ENCODE data around the gene SAMD1.
A peak's percentile ranks its signal among the peaks of the same experiment; 100 is the strongest.

SAMD1 gene

GRCh38 chr19:14112809-14113385, 22.3 kb upstream of the SAMD1 start:
- DNase-seq, result no peak

- no peak for DNase-seq
Observed at GRCh38 chr19:14112051-14112808, 21.7 kb upstream of the SAMD1 start.

GRCh38 chr19:14111486-14111885, 20.9 kb upstream of the SAMD1 start:
- no peak for DNase-seq

DNA sequence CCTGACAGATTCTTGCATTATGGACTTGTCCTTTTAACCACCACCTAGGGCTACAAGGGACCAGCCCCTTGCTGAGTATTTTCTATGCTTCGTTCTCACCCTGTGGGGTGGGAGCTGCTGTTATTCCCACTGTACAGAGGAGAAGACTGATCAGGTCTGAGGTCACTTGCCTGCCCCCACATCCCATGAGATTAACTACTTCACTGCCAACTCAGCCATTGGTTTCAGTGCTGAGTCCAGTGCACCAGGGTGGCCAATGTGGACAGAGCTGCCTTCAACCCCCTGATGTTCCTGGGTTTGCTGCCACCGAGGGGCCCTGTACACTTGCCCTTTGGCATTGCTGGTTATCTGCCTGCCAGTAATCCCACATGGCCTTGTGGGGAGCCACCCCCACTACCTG, 20.1 kb upstream of the SAMD1 start:
- DNase-seq, result no peak

- DNase-seq, result no peak
Observed at GRCh38 chr19:14107581-14108461, 17.3 kb upstream of the SAMD1 start.

GRCh38 chr19:14106840-14107239, 16.3 kb upstream of the SAMD1 start:
- DNase-seq, result no peak

GRCh38 chr19:14105680-14106079, 15.1 kb upstream of the SAMD1 start:
- DNase-seq, result no peak

GRCh38 chr19:14103310-14103709, 12.8 kb upstream of the SAMD1 start:
- no peak for DNase-seq

- DNase-seq, result no peak
Observed at GRCh38 chr19:14102756-14103155, 12.2 kb upstream of the SAMD1 start.

GRCh38 chr19:14102102-14102696, 11.6 kb upstream of the SAMD1 start:
- DNase-seq, result no peak

DNA sequence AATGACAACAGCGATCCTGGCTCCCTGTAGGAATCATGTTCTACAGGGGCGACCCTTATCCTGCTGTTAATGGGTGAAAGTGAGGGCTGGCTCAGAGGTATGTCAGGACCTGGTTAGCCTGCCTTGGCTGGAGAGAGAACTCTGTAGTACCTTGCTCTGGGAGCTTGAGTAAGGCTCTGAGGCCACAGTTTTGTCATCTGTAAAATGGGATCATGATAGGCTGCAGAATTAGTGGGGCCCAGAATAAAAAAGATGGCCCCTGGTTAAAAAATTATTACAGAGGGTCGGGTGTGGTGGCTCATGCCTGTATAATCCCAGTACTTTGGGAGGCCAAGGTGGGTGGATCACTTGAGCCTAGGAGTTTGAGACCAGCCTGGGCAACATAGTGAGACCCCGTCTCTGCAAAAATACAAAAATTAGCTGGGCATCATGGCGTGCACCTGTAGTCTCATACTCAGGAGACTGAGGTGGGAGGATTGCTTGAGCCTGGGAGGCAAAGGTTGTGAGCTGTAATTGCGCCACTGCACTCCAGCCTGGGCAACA, 10.5 kb upstream of the SAMD1 start:
- DNase-seq, result no peak

DNA sequence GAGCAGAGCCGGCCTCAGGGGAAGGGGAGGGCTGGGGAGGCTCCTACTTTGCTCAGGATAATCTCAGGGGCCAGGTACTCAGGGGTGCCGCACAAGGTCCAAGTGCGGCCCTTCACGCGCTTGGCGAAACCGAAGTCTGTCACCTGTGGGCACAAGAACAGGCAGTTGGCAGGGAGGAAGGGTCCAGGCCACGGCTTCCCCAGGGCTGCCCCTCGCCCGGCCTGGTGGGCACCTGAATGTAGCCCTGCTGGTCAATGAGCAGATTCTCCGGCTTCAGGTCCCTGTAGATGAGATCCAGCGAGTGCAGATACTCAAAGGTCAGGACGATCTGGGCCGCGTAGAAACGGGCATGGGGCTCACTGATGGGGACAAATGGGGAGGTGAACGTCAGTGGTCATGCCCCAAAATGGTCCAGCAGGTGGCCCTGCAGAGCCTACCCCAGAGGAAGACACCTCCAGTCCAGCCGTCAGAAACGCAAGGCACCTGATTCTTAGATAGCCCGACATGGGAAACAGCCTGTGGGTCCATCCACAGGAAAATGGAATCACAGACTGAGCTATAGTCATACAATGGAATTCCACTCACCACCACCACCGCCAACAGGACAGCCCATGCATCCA, 7.1 kb upstream of the SAMD1 start:
- DNase-seq, result peak; percentile 36

DNA sequence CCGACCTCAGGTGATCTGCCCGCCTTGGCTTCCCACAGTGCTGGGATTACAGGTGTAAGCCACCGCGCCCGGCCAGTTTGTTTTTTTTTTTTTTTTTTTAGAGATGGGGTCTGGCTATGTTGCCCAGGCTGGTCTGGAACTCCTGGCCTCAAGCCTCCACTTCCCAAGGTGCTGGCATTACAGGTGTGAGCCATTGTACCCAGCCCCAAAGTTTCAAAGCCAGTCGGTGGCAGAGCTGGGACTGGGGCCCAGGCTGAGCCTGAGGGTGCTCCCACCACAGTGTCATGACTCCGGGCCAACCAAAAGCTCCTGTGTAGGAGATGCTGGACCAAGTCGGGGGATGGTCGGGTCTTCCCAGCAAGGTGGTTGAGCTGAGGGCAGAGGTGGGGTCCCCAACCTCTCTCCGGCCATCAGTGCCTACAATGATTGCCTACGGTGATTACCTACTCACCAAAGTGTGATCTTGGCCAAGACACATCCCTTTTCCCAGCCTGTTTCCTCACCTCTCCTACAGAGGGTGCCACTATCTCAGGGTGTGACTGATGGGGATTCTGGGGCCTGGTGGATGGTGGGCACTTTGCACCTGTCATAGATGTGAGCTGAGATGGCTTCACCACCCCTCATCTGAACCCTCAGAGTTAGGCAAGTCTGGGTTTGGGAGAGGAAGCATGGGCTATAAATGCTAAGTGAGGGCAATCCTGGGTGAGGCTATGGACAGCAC, 5.9 kb upstream of the SAMD1 start:
- DNase-seq, result no peak

- peak; percentile 63 for DNase-seq
Observed at GRCh38 chr19:14094854-14095253, 4.3 kb upstream of the SAMD1 start.

DNA sequence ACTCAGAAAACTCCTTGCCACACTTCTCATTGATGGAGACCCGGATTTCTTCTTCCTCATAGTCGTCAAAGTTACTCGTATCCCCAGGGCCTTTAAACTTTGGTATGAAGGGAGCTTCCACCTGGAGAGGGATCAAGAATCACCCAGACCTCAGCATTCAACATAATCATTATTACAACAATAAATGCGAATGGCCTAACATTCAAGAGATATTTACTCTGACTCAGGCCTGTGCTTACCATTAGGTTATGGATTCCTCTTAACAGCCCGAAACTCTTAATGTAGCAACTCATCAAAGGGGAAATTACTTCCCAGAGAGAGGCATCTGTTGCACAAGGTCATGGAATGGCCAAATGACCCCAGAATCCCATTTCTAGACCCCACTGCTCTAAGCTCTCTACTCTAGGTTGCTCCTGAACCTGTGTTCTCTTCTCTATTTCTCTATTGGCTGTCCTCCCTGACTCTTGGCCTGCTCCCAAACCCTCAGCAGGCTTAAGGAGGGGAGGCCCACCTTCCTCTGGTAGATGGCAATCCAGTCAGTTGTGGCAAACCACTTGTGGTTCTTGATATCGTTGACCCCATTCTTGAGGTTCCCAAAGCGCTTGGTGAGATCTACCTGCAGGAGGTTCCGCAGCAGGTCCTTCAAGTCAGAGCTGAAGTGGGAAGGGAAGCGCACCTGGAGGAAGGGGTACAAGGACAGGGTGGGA, 2.7 kb upstream of the SAMD1 start:
- peak; percentile 43 for DNase-seq

DNA sequence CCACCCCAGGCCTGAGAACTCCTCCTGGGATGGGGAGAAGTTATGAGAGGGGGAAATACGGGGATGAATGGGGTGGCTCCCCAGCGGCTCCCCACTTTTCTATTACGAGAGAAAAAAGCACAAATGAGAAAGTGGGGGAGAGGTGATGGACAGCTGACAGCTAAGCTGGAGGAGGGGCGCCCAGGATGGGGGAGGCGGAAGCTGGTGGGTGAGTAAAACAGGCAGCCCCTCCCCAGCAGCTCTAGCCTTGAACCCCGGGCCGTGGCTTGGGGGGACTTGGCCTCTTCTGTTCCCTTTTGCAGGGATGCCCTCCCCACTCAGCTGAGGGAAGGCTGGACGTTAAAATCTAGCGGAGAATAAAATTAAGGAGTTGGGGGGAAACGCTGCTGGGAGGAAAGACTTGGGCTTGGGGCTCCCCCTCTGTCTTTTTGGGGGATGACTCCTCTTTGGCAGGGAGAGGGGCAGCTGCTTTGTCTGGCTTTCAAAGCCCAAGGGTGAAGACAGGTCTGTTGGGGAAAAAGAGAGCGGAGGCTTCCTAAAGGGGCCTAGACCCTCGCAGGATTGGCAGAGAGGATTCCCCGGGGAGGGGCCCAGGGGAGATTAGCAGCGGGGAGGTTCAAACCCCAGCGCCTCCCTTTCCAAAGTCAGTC, 1.4 kb upstream of the SAMD1 start:
- peak; percentile 70 for DNase-seq

GRCh38 chr19:14091081-14091812, 696 bp upstream of the SAMD1 start:
- DNase-seq, result peak; percentile 93

DNA sequence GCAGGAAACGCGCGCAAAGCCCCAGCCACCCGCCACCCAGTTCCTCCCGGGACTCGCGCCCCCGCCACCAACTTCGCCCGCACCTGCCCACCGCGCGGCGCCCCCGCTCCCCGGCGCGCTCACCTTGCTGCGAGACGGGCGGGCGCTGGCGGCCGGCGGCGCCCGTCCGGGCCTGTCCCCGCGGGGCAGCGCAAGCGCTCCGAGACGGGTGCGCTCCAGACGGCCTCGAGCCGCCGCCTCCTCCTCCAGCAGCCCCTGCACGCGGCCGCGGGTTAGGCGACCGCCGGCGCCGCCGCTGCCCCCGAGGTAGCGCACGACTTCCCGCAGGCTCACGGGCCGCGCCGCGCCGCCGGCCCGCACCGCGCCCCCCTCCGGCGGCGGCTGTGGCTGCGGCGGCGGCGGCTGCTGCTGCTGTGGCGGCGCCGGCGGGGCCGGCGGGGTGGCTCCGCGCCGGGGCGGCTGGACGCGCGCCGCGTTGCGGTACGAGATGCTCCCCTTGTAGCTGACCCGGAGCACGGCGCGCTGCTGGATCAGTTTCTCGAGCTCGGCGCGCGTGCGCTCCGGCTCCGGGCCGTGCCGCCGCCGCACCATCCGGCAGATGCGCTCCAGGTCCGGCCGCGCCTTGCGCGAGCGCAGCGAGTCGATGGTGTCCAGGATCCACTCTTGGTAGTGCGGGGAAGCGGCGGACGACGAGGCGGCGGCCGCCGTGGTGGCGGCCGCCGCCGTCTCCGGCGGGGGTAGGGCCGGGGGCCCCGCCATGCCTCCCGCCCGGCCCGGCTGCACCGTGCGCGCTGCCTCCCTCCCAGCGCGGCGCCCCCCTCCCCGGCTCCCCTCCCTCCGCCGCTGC, 666 bp downstream of the SAMD1 start:
- peak; percentile 77 for DNase-seq

DNA sequence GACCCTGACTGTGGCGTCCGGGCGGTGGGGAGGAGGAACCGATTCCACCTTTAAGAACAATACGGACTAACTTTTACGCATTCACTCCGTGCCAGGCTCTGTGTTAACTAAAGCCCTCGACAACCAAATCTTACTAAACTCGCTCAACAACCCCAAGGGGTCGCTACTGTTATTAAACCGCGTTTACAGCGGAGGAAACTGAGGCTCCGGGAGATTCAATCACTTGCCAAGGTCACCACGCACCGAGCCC, 1.2 kb downstream of the SAMD1 start:
- DNase-seq, result peak; percentile 53

Data from hematopoietic multipotent progenitor cell treated with erythropoietin and hydrocortisone succinate and interleukin-3 and kit ligand, for 4 days (in vitro differentiated cells).